ENCODE data around the gene RAD23A.

DNA sequence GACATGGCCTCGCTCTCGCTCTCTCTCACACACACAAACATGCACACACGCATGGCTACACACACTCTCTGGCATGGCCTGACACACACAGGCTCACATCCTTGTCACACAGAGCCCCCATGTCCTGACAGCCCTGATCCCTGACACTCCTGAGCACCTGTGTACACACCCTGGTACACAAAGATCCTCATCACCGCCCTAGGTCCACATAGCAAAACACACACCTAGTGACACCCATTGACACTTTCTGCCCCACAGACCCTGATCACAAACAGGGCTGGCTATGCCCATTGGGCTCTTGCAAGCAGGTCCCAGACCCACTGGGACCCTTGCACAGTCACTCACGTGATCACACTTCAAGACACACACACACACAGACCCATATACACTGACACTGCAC is 45.6 kb downstream of the RAD23A start:
- TF ChIP-seq CTCF (IDR thresholded peaks at IDR 0.05), result no peak
- no peak for TF ChIP-seq POLR2AphosphoS5 (IDR thresholded peaks at IDR 0.05)

Data from breast epithelium (tissue), 3 donors.